Measurements from ENCODE around the gene SCYL1.

The SCYL1 gene

DNA sequence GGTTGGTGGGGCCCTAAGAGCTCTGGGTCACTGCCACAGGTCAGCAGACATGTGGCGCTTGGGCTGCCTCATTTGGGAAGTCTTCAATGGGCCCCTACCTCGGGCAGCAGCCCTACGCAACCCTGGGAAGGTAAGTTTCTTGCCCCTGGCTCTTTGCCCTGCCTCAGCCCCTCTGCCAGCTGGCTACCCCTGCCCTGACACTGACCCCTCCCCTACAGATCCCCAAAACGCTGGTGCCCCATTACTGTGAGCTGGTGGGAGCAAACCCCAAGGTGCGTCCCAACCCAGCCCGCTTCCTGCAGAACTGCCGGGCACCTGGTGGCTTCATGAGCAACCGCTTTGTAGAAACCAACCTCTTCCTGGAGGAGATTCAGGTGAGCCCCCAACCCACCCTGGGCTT, 1.9 kb downstream of the SCYL1 start:
- Histone ChIP-seq H3K4me1 (ENCODE audit: insufficient read depth, low read length) (peaks cover 23% of the 10 kb centered on the region), H4K20me1 (ENCODE audit: insufficient read depth, low read length) (peaks cover 22% of the 10 kb centered on the region), H3K79me2 (ENCODE audit: insufficient read depth, low read length) (peaks cover 20% of the 10 kb centered on the region), H3K9me3 (ENCODE audit: insufficient read depth, low read length, severe bottlenecking) (no peaks in the 10 kb centered on the region), H3K4me3 (ENCODE audit: low read depth in 1 of 2, low read length in 2 of 2) (no peak overlapping the region), H3K27me3 (ENCODE audit: insufficient read depth, low read length, poor library complexity) (peaks cover 7% of the 10 kb centered on the region), H2AFZ (ENCODE audit: low read depth, low read length) (no peak overlapping the region), H3K36me3 (ENCODE audit: insufficient read depth, low read length) (peaks cover 46% of the 10 kb centered on the region), H3K27ac (ENCODE audit: low read length) (no peak overlapping the region), H3K9ac (ENCODE audit: low read depth, low read length) (0 out of 2 replicates have a peak overlapping the region, but pooled peaks have one; percentile 98), H3K4me2 (ENCODE audit: insufficient read depth, low read length) (peak overlapping the region; percentile 100; the same call in 1 of the 2 replicates)
- TF ChIP-seq, protein P1, sequence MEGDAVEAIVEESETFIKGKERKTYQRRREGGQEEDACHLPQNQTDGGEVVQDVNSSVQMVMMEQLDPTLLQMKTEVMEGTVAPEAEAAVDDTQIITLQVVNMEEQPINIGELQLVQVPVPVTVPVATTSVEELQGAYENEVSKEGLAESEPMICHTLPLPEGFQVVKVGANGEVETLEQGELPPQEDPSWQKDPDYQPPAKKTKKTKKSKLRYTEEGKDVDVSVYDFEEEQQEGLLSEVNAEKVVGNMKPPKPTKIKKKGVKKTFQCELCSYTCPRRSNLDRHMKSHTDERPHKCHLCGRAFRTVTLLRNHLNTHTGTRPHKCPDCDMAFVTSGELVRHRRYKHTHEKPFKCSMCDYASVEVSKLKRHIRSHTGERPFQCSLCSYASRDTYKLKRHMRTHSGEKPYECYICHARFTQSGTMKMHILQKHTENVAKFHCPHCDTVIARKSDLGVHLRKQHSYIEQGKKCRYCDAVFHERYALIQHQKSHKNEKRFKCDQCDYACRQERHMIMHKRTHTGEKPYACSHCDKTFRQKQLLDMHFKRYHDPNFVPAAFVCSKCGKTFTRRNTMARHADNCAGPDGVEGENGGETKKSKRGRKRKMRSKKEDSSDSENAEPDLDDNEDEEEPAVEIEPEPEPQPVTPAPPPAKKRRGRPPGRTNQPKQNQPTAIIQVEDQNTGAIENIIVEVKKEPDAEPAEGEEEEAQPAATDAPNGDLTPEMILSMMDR (IDR thresholded peaks at IDR 0.05; ENCODE audit: borderline replicate concordance, extremely low read depth, low read length, poor library complexity, severe bottlenecking) = no peak
- no peak for TF ChIP-seq EZH2 (IDR thresholded peaks at IDR 0.05; ENCODE audit: borderline replicate concordance, low read depth, low read length, severe bottlenecking)
- no peak for DNase-seq
- no peak for ATAC-seq (ENCODE audit: insufficient read depth, low read depth)

DNA sequence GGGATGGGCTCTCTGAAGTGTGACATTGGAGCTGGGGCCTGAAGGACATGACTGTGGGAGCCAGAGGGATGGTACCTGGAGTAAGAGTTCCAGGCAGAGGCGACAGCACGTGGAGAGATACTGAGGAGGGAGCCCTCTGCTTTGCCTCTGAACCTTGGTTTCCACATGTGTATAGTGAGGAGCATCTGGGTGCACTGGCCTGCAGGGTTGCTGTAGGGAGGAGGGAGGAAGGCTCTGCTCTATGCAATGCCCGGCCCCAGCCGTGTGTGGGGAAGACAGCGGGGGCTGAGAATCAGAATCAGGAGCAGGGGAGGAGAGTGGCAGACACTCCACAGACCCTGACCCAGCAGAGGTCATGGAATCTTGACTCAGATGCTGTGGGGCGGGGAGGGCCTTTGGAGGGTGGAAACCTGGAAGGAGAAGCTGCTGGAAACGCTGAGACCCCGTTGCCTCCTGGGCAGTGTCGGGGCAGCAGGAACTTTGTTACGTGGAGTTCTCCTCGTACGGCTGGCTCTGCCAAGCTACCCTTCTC, 4.0 kb downstream of the SCYL1 start:
- no peaks in the 10 kb centered on the region for H3K27me3 ChIP-seq (ENCODE audit: insufficient read depth, low read length, poor library complexity)
- no peak overlapping the region for H3K4me2 ChIP-seq (ENCODE audit: insufficient read depth, low read length)
- H3K4me1 ChIP-seq (ENCODE audit: insufficient read depth, low read length) = peaks cover 21% of the 10 kb centered on the region
- no peaks in the 10 kb centered on the region for H3K9me3 ChIP-seq (ENCODE audit: insufficient read depth, low read length, severe bottlenecking)
- no peak for ATAC-seq (ENCODE audit: insufficient read depth, low read depth)
- peaks cover 20% of the 10 kb centered on the region for H3K79me2 ChIP-seq (ENCODE audit: insufficient read depth, low read length)
- TF ChIP-seq, protein P1 (IDR thresholded peaks at IDR 0.05; ENCODE audit: borderline replicate concordance, extremely low read depth, low read length, poor library complexity, severe bottlenecking) = no peak
- no peak for TF ChIP-seq EZH2 (IDR thresholded peaks at IDR 0.05; ENCODE audit: borderline replicate concordance, low read depth, low read length, severe bottlenecking)
- peaks cover 22% of the 10 kb centered on the region for H4K20me1 ChIP-seq (ENCODE audit: insufficient read depth, low read length)
- peaks cover 58% of the 10 kb centered on the region for H3K36me3 ChIP-seq (ENCODE audit: insufficient read depth, low read length)
- DNase-seq = no peak
- no peak overlapping the region for H3K27ac ChIP-seq (ENCODE audit: low read length)
- no peak overlapping the region for H3K4me3 ChIP-seq (ENCODE audit: low read depth in 1 of 2, low read length in 2 of 2)
- no peak overlapping the region for H2AFZ ChIP-seq (ENCODE audit: low read depth, low read length)
- no peak overlapping the region for H3K9ac ChIP-seq (ENCODE audit: low read depth, low read length)

GRCh38 chr11:65529475-65530156, 4.7 kb downstream of the SCYL1 start:
- Histone ChIP-seq H3K27me3 (ENCODE audit: insufficient read depth, low read length, poor library complexity) (no peaks in the 10 kb centered on the region), H2AFZ (ENCODE audit: low read depth, low read length) (no peak overlapping the region), H3K9ac (ENCODE audit: low read depth, low read length) (no peak overlapping the region), H3K9me3 (ENCODE audit: insufficient read depth, low read length, severe bottlenecking) (no peaks in the 10 kb centered on the region), H3K79me2 (ENCODE audit: insufficient read depth, low read length) (peaks cover 20% of the 10 kb centered on the region), H3K4me2 (ENCODE audit: insufficient read depth, low read length) (no peak overlapping the region), H3K27ac (ENCODE audit: low read length) (peak overlapping the region; percentile 3), H3K36me3 (ENCODE audit: insufficient read depth, low read length) (peaks cover 58% of the 10 kb centered on the region), H3K4me1 (ENCODE audit: insufficient read depth, low read length) (peaks cover 14% of the 10 kb centered on the region), H3K4me3 (ENCODE audit: low read depth in 1 of 2, low read length in 2 of 2) (no peak overlapping the region), H4K20me1 (ENCODE audit: insufficient read depth, low read length) (peaks cover 19% of the 10 kb centered on the region)
- ATAC-seq (ENCODE audit: insufficient read depth, low read depth) = no peak
- no peak for DNase-seq
- TF ChIP-seq, protein P1 (IDR thresholded peaks at IDR 0.05; ENCODE audit: borderline replicate concordance, extremely low read depth, low read length, poor library complexity, severe bottlenecking) = no peak
- TF ChIP-seq EZH2 (IDR thresholded peaks at IDR 0.05; ENCODE audit: borderline replicate concordance, low read depth, low read length, severe bottlenecking) = no peak
